SK-N-SH (cell line): Measurements from ENCODE around the gene HAUS7.

Experiments
- CHD2 ChIP-seq: fragments of 150-350 bp; IDR thresholded peaks from 2 replicates; pipeline ENCODE4 v1.6.1; 2018; ENCODE audit warnings: low read length; ENCODE audit not compliant: partially characterized antibody
- CTCF ChIP-seq: fragments of 200-600 bp; sonication (generic); IDR thresholded peaks from 2 replicates; pipeline ENCODE4 v1.6.1; 2017; ENCODE audit warnings: antibody characterized with exemption, mild to moderate bottlenecking, moderate library complexity
- POLR2AphosphoS5 ChIP-seq: IDR thresholded peaks from 2 replicates; pipeline ENCODE4 v1.6.1; 2012; ENCODE audit warnings: low read depth, low read length
- RAD21 ChIP-seq: IDR thresholded peaks from 2 replicates; pipeline ENCODE4 v1.6.1; 2012; ENCODE audit warnings: mild to moderate bottlenecking, low read length
- TAF1 ChIP-seq: IDR thresholded peaks from 2 replicates; pipeline ENCODE4 v1.6.1; 2012; ENCODE audit warnings: low read depth, mild to moderate bottlenecking, low read length, moderate library complexity, borderline replicate concordance
- TEAD4 ChIP-seq: IDR thresholded peaks from 2 replicates; pipeline ENCODE4 v1.4.0; 2012; ENCODE audit warnings: mild to moderate bottlenecking, borderline replicate concordance; ENCODE audit not compliant: insufficient read depth
- ZBTB33 ChIP-seq: IDR thresholded peaks from 2 replicates; pipeline ENCODE4 v1.4.0; 2012; ENCODE audit warnings: low read depth, borderline replicate concordance

- TF ChIP-seq POLR2AphosphoS5 (no peak), CTCF (no peak), TEAD4 (no peak), RAD21 (no peak), ZBTB33 (no peak), TAF1 (no peak), CHD2 (no peak)
Observed at GRCh38 chrX:153496590-153496959, 26.2 kb upstream of the HAUS7 start.
